GM18519 (cell line): ENCODE results near the gene COMP.

Experiments used
- ATAC-seq: cut with Tn5 transposase; IDR thresholded peaks from one replicate; pipeline ENCODE4 v1.9.1; 2021; ENCODE audit warnings: mild to moderate bottlenecking, moderate library complexity; ENCODE audit not compliant: unreplicated experiment, low FRiP score

COMP gene

DNA sequence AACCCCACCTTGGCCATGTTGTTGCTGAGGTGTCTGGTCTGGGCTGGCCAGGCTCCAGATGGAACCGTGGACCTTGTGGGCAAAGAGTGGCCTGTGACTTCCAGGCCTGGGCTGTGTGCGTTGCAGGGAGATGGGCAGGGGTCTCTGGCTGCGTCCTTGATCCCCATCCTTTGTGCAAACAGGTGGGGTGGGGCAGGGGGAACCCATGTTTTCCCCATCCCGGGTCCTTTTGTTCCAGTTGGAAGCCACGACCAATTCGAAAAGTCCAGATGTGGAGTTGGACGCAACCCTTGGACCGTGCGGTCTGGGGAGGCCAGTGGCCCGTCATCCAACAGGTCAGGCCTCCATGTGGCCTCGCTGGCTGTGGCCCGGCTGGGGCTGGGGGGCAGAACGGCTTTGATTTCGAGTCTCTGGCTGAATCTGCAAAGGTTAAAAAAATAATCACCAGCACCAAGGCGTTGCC, 13.1 kb upstream of the COMP start:
- no peak for ATAC-seq

GRCh38 chr19:18803550-18804138, 12.5 kb upstream of the COMP start:
- ATAC-seq: no peak

DNA sequence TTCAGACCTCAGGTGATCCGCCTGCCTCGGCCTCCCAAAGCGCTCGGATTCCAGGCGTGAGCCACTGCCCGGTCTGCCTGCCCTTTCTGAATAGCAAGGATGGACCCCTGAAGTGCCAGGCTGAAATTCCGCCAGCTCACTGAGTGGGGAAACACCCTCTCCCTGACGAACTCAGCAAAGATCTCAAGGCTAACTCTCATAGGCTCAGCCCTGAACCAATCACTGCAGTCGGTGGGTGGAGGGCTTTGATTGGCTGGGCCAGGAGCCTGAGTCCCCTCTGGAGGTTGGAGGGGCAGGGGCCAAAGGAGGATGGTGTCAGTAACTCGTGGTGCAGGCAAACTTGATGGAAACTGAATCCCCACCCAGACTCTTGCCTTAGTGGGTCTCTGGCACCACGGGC, 11.2 kb upstream of the COMP start:
- no peak for ATAC-seq

DNA sequence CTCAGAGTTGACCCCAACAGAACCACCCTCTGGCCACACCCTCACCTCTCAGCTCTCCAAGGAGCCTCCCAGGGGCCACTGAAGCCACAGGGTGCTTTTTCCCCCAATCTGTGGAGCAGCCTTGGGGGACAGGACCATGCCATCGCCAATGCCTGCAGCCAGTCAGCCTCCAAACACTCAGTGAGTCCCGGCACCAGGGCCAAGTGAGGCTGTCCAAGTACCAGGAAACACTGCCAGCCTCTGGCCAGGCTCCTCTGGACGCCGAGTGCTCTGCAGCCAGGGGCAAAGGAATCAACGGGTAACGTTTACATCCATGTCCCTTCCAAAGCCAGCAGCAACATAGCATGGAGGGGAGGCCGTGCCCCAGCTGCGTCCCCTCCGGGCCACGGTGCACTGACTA, 9.5 kb upstream of the COMP start:
- ATAC-seq: no peak

DNA sequence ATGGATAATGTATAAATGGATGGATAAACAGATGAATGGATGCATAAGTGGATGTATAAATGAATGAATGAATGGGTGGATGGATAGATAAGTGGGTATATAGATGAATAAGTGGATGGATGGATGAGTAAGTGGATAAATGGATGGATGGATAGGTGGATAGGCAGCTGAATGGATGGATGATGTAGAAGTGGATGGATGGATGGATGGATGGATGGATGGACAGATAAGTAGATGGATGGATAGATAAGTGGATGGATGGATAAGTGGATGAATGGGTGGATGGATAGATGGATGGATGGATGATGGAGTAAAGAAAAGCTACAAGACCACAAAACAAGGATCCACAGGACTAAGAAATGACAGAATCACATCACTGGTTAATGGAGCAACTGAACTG, 9.0 kb upstream of the COMP start:
- no peak for ATAC-seq

- ATAC-seq: no peak
Observed at GRCh38 chr19:18799389-18799970, 8.4 kb upstream of the COMP start.

DNA sequence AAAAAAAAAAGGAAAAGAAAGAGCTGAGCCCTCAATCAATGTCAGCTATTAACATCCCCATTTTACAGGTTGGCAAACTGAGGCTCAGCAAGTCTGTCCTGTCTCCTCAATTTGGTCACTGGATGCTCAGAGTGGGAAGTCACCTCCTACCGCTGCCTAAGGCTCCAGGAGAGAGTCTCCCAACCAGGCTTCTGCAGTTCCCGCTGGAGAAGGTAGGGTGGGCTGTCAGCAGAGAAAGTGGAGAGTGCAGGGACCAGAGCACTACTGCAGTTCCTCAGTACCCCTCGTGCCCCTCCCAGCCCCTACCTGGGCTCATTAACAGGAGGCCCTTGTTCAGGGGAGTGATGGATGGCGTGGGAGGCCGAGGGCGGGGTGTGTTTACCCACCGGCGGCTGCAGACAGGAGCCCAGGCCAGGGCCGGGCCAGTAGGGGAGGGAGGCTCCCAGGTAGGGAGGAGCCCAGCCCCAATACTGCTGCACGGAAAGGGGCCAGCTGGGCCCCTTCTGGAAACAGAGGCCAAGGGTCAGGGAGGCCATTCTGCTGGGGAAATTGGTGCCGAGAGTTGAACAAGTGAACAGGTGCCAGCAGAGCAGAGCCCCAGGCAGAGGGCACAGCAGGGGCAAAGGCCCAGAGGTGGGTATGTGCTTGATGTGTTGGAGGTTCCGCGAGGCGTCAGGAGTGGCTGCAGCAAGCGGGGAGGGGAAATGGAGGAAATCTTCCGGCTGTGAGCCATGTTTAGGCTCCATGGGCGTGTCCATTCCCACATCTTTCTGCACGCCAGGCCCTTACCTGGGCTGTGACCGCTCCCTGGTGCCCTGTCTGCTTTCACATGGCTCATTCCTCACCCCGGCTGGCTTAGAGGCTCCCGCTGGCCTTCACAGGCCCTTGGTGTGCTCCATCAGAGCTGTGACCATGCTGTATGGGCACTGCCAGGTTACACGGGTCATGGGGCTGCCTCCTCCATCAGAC, 7.6 kb upstream of the COMP start:
- ATAC-seq: no peak

GRCh38 chr19:18796239-18796638, 5.1 kb upstream of the COMP start:
- no peak for ATAC-seq

DNA sequence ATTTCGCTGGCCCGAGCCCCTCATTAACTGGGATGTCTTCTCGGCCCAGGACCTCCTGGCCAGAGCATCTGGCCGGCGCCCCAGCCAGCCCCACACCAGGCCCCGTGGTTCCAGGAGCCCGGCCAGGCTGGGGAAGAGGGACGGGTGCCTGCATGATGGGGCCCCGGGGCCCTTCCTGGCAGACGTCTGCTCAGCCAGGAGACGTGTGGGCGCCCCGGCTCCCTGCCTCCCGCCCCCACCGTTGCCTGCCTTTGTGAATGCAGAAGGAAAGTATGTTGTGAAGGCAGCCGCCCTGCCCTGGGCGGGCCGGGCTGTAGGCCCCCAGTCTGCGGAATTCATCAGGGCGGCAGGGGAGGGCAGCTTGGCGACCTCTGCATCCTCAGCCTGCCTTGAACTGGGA, 4.4 kb upstream of the COMP start:
- ATAC-seq: no peak

- no peak for ATAC-seq
Observed at GRCh38 chr19:18794692-18795091, 3.6 kb upstream of the COMP start.

GRCh38 chr19:18794029-18794313, 2.9 kb upstream of the COMP start:
- ATAC-seq: no peak

- ATAC-seq: no peak
Observed at GRCh38 chr19:18793144-18794028, 2.3 kb upstream of the COMP start.

DNA sequence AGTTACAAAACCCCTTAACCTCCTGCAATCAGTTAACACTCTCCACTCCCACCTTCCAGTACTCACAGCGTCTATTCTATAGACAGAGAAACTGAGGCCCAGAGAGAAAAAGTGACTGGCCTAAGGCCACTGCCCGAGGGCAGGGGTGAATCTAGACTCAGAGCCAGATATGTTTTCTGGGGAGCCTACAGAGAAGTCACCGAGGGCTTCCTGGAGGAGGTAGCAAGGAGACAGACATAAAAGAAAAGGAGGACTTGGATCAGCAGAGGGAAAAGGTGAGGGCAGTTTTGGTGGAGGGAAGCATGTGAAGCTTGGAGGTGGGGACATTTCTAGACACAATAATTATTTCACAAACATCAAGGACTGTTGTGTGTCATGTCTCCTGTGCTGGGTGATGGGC, 1.6 kb upstream of the COMP start:
- no peak for ATAC-seq

DNA sequence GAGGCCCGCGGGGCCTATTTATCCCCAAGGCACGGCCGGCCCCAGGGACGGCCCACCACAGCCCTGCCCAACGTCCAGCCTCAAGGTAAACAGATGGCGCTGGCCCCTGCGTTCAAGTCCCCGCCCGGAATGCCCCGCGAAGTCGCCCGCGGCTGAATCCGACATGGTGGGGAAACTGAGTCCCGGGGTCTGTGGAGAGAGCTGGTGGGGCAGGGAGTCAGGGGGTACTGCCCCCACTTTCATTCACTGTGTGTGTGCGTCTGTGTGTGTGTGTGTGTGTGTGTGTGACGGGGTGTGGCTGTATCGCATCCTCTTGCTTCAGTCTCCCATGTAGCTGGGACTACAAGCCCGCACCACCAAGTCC, 192 bp upstream of the COMP start:
- no peak for ATAC-seq

- no peak for ATAC-seq
Observed at GRCh38 chr19:18789883-18790565, 1.1 kb downstream of the COMP start.

DNA sequence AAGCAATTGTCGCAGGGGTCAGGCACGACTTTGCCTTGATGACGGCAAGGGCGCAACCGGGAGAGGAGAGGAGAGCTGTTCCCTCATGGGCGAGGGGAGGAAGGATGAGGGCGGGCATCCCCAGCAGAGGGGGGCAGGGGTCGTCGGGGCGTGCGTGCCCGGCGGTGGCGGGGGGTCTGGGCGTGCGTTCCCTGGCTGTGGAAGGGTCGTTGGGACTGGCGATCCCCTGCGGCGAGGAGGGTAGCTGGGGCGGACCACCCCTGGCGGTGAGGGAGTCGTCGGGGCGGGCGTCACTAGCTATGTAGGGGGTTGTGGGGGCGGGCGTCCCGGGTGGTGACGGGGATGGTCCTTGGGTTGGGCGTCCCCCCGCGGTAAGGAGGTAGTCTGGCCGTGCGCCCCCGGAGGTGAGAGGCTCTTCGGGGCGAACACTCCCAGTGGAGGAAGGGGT, 1.7 kb downstream of the COMP start:
- ATAC-seq: no peak

DNA sequence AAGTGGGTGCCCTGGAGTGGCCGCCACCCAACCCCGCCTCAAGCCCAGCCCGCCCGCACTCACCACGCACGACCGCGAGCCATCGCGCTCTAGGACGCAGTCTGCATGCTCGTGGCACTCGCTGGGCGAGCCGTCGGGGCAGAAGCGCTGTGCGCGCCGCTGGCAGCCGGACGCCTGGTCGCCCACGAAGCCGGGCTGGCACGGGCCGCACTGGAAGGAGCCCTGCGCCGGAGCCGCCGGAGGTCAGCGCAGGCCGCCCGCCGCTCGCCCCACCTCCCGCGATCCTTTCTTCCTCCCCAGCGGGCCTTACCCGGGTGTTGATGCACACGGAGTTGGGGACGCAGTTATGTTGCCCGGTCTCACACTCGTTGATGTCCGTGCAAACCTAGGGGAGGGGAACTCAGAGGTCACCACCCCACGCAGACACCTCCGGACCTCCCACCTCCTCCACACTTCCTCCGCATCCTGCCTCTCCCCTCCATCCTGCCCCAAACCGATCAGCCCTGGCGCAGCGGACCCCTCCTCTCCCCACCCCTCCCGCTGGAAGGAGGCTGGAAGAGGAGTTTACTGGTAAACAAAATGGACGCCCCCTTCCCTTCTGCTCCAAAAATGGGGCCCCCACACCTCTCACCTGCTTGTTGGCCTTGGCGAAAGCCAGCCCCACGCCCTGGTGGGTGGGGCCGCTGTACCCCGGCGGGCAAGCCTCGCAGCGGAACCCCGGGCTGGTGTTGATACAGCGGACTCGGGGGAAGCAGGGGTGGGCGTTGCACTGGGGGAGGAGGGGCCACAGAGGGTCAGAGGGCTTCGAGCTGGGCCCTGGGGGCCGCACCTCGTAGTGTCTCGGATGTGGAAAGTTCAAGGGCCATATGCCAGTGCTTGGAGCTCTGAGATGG, 2.3 kb downstream of the COMP start:
- ATAC-seq: no peak

DNA sequence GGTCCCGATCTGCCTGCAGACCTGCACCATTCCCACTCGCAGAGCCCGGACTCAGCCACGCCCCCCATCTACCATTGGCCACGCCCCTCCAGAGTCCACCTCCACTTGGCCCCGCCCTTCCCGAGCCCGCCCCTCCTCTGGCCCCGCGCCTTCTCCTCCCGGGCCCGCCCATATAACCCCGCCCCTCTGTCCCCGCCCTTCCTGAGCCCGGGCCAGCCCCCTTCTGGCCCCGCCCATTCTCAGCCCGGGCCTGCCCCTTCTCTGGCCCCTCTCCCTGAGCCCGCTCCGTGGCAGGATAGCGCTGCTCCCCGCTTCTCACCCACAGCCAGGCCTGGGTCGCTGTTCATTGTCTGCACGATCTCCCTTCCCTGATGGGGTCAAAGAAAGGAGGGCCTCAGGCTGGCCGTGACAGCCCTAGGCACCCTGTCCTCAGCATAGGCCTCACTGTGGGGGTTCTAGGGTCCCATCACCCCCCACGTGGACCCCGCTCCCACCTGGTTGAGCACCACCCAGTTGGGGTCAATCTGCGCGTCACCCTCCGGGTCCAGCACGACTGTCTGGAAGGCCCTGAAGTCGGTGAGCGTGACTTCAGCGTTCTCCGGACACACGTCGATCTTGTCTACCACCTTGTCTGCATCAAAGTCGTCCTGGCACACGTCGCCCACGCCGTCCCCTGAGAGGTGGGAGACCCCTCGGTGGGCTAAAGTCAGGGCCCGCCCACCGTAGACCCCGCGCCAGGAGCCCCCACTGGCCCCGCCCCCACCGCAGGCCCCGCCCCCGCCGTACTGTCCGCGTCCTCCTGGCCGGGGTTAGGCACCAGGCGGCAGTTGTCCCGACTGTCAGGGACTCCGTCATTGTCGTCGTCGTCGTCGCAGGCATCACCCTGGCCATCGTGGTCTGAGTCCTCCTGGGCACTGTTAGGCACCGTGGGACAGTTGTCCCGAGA, 5.7 kb downstream of the COMP start:
- ATAC-seq: no peak
